ENCODE data around the gene NOP9. TPM values are rescaled to one million over a fixed set of nuclear protein-coding genes. Genes with fewer than 3 reads are reported as not detected.
"Not testable (repeated sequence)": the region's sequence is repeated elsewhere in the genome, so short reads cannot be mapped to it uniquely, and the experiment has no call there.

Gene NOP9
- total RNA-seq, 2 experiments from 2014 or later: 46.1 to 49.3 TPM

DNA sequence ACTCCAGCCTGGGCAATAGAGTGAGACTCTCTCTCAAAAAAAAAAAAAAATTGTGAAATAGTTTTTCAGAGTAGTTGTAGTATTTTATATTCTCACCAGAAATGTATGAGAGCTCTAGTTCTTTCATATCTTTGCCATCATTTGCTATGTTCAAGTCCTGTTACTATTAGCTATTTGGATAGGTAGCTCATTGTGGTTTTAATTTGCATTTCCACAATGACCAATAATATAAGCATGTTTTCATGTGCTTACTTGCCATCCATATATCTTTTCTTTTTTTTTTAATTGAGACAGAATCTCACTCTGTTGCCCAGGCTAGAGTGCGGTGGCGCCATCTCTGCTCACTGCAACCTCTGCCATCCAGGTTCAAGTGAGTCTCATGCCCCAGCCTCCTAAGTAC is 48.5 kb downstream of the NOP9 start:
- CTCF ChIA-PET: interaction anchor here (0.6 to 0.7 kb wide), 2 partner anchors 83 to 88 kb away, joined by 3 to 4 read pairs; no protein-coding TSS in a partner anchor
- POLR2A ChIA-PET: no interaction called here

DNA sequence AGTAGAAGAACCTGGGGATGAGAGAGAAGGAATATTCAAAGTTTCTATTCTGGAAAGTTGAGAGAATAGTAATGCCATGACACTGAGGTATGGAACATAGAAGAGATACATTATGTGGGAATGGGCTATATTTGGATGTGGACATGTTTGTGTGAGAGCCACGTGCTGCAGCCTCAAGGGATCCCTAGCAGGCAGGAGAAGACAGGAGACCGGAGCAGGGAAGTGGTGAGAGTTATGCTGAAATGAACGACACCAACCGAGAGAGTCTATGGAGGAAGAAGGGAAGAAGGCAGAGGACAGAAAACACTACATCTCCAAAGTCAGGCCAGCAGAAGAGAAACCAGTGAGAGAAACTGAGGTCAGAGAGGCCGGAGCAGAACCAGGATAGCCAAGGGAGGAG is 50.1 kb downstream of the NOP9 start:
- POLR2A ChIA-PET: no interaction called here
- CTCF ChIA-PET: interaction anchor here (0.9 to 1.2 kb wide), 2 partner anchors 16 to 82 kb away, joined by 3 to 4 read pairs; no protein-coding TSS in a partner anchor

DNA sequence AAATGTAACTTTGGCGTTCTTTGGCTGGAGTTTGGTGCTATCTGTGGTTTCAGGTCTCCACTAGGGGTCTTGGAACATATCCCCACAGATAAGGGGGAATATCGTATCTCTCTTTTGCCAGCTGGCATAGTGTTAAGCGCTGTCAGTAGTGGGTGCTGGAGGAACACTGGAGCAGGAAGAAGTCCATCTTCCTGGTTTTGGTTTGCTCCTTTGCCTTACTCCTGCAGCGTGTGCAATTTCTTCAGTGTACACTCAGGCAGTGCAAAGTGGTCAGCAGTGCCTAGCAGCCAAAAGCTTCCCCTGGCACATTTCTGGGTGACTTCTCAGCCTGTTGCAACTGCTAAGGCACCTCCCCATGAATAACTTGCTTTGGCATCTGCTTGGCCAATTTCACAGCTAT is 51.9 kb downstream of the NOP9 start:
- CTCF ChIA-PET: interaction anchor here (1.0 to 1.1 kb wide), 2 partner anchors 80 to 85 kb away, joined by 3 to 4 read pairs; no protein-coding TSS in a partner anchor
- POLR2A ChIA-PET: no interaction called here

DNA sequence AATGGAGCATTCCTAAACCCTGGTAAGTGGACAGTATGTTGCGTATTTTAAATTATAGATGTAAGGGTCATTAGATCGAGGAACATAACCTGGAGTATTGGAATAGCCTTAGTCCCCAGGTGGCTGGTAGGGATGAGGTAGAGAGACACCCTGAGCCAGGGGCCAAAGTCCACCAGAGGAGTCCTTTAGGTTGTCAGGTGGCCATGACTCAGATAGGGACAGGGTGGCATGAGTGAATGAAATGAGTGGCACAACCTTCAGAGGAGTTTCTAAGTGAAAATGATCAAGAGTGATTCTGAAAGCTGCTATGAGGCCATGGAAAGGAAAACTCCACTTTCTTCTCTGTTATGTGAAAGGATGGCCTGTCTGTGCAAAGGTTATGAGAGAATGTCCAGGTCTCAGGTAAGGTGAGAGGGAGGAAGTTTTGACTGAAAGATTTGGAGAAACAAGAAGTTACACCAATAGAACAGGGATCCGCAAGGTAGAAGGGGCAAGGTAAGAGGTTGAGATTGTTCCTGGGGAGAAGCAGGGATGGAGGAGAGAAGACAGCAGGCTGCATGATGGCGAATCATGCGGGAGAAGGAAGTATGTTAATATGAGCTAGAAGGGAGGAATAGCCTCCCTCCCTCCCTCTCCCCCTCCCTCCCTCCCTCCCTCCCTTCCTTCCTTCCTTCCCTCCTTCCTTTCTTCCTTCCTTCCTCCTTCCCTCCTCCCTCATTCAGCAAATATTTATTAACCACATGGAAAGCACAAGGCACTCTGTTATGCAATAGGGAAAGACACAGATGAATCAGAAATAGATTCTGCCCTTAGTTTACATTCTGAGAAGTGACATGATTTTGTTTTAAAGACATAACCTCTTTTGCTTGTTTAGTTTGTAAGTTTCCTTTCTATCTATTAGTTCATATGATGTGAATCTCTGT is 54.2 kb downstream of the NOP9 start:
- POLR2A ChIA-PET: no interaction called here
- CTCF ChIA-PET: no interaction called here

DNA sequence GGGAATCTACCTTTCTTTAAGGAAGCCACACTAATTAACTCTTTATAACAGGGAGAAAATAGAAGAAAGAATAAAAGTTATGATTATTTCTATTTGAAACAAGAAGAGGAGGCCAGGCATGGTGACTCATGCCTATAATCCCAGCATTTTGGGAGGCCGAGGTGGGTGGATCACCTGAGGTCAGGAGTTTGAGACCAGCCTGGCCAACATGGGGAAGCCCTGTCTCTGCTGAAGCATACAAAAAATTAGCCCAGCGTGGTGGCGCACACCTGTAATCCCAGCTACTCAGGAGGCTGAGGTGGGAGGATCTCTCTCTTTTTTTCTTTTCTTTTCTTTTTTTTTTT is 54.8 kb downstream of the NOP9 start:
- CTCF ChIA-PET, POLR2A ChIA-PET: not testable (repeated sequence)

DNA sequence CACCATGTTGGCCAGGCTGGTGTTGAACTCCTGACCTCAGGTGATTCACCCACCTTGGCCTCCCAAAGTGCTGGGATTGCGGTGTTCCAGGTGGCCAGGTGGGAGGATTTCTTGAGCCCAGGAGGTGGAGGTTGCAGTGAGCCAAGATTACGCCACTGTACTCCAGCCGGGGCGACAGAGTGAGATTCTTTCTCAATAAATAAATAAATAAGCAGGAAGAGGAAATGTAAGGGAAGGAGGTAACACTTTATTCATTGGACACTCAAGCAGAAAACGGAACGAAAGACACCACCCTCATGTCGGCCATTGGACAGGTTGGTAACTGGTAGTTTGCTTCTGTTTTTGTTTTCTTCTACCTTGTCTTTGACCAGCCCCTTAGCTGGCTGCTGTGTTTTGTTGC is 55.4 kb downstream of the NOP9 start:
- POLR2A ChIA-PET: no interaction called here
- CTCF ChIA-PET: no interaction called here

DNA sequence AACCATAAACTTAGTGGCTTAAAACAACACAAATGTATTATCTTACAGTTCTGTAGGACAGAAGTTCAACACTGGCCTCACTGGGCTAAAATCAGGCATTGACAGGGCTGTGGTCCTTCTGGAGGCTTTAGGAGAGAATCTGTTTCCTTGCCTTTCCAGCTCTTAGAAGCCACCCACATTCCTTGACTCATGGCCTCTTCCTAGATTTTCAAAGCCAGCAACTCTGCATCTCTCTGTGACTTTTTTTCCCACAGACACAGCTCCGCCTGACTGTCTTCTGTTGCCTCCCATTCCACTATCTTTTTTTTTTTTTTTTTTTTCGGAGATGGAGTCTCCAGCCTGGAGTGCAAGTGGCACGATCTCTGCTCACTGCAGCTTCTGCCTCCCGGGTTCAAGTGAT is 56.6 kb downstream of the NOP9 start:
- POLR2A ChIA-PET: no interaction called here

More for the DNA sequence above, 56.6 kb downstream of the NOP9 start:
- CTCF ChIA-PET: interaction anchor here (2.2 kb wide), 1 partner anchor 75 kb away, joined by 10 read pairs; no protein-coding TSS in a partner anchor

Other genes starting within 250 kb of the NOP9 start
- gene CARMIL3, start 247.8 kb upstream of the NOP9 start, total RNA-seq: 1 to 10 TPM; 1.2 to 1.5 TPM
- not detected for gene CPNE6, start 228.3 kb upstream of the NOP9 start, total RNA-seq
- gene PCK2, start 205.5 kb upstream of the NOP9 start, total RNA-seq: 100 to 1,000 TPM; 118 to 125 TPM
- 10 to 100 TPM; 60.3 to 69.1 TPM for gene DCAF11, start 185.1 kb upstream of the NOP9 start, total RNA-seq
- gene NRL, start 184.9 kb upstream of the NOP9 start, total RNA-seq: 1 to 10 TPM; 1.1 to 1.7 TPM
- under 1 TPM; 0.31 to 0.46 TPM for gene FITM1, start 169.2 kb upstream of the NOP9 start, total RNA-seq
- 100 to 1,000 TPM; 334 to 335 TPM for gene PSME1, start 163.7 kb upstream of the NOP9 start, total RNA-seq
- 10 to 100 TPM; 38.5 to 38.9 TPM for gene EMC9, start 158.3 kb upstream of the NOP9 start, total RNA-seq
- 100 to 1,000 TPM; 381 to 388 TPM for gene PSME2, start 153.2 kb upstream of the NOP9 start, total RNA-seq
- gene RNF31, start 152.4 kb upstream of the NOP9 start, total RNA-seq: 10 to 100 TPM; 75.5 to 80.8 TPM
- 10 to 100 TPM; 52.4 to 54.5 TPM for gene IRF9, start 138.6 kb upstream of the NOP9 start, total RNA-seq
- 10 to 100 TPM; 27.5 to 31.3 TPM for gene REC8, start 127.8 kb upstream of the NOP9 start, total RNA-seq
- gene IPO4, start 111.0 kb upstream of the NOP9 start, total RNA-seq: 100 to 1,000 TPM; 166 to 168 TPM
- 10 to 100 TPM; 30.6 to 30.7 TPM for gene TM9SF1, start 104.4 kb upstream of the NOP9 start, total RNA-seq
- gene TSSK4, start 94.2 kb upstream of the NOP9 start, total RNA-seq: under 1 TPM; 0.27 TPM
- 10 to 100 TPM; 73.7 to 75.8 TPM for gene CHMP4A, start 86.4 kb upstream of the NOP9 start, total RNA-seq
- gene MDP1, start 83.8 kb upstream of the NOP9 start, total RNA-seq: 10 to 100 TPM; 14.9 to 17.4 TPM
- gene NEDD8, start 67.5 kb upstream of the NOP9 start, total RNA-seq: 100 to 1,000 TPM; 220 to 231 TPM
- 10 to 100 TPM; 39.9 to 45.7 TPM for gene GMPR2, start 66.9 kb upstream of the NOP9 start, total RNA-seq
- gene TINF2, start 57.2 kb upstream of the NOP9 start, total RNA-seq: 10 to 100 TPM; 82.1 to 93.1 TPM
- gene TGM1, start 36.7 kb upstream of the NOP9 start, total RNA-seq: 1 to 10 TPM; 2.6 to 3.2 TPM
- 10 to 100 TPM; 33.0 to 37.9 TPM for gene RABGGTA, start 28.3 kb upstream of the NOP9 start, total RNA-seq
- gene DHRS1, start 70 bp upstream of the NOP9 start, total RNA-seq: 1 to 10 TPM; 7.8 to 9.0 TPM
- gene CIDEB, start 8.1 kb downstream of the NOP9 start, total RNA-seq: 10 to 100 TPM; 14.2 to 14.4 TPM
- gene LTB4R2, start 10.3 kb downstream of the NOP9 start, total RNA-seq: 10 to 100 TPM in 1 of 2 experiments, 1 to 10 TPM in 1; 9.3 to 10.4 TPM
- gene LTB4R, start 11.7 kb downstream of the NOP9 start, total RNA-seq: 10 to 100 TPM; 12.5 to 13.7 TPM
- 1 to 10 TPM in 1 of 2 experiments, under 1 TPM in 1; 0.78 to 1.3 TPM for gene ADCY4, start 35.2 kb downstream of the NOP9 start, total RNA-seq
- 1 to 10 TPM; 8.2 to 9.7 TPM for gene RIPK3, start 40.1 kb downstream of the NOP9 start, total RNA-seq
- under 1 TPM; 0.78 to 0.93 TPM for gene NFATC4, start 68.3 kb downstream of the NOP9 start, total RNA-seq
- gene NYNRIN, start 99.2 kb downstream of the NOP9 start, total RNA-seq: under 1 TPM; 0.06 TPM
- 1 to 10 TPM; 8.1 to 8.9 TPM for gene CBLN3, start 129.8 kb downstream of the NOP9 start, total RNA-seq
- 10 to 100 TPM; 53.4 to 57.9 TPM for gene KHNYN, start 130.1 kb downstream of the NOP9 start, total RNA-seq
- gene SDR39U1, start 142.9 kb downstream of the NOP9 start, total RNA-seq: 10 to 100 TPM; 53.2 to 59.0 TPM
- gene CMA1, start 208.4 kb downstream of the NOP9 start, total RNA-seq: not detected

All from activated CD8-positive, alpha-beta memory T cell treated with anti-CD3 and anti-CD28 coated beads for 36 hours (primary cell).